CD14-positive monocyte (primary cell): ENCODE measurements around the gene RNF220. TPM values are rescaled to one million over a fixed set of nuclear protein-coding genes. Genes with fewer than 3 reads are reported as not detected.

Source experiments
- DNase-seq, 3 donors: peaks; one replicate each; pipeline ENCODE4 v3.0.0-alpha.2; 2011 to 2022
- H2AFZ ChIP-seq: 2 replicates; pipeline ENCODE4 v1.6.0; 2012; ENCODE audit warnings: mild to moderate bottlenecking, low read depth, low read length, inconsistent platforms; ENCODE audit not compliant: insufficient read depth, poor library complexity, severe bottlenecking
- H3K27ac ChIP-seq, 2 donors: 1 replicate in 1 of 2; 2 replicates in 1 of 2; pipeline ENCODE4 v1.5.1; 2012 to 2013; ENCODE audit warnings: low read length in 2 of 2, control low read depth in 1 of 2, inconsistent platforms in 1 of 2, low read depth in 1 of 2, mild to moderate bottlenecking in 1 of 2
- H3K27me3 ChIP-seq, 2 donors: one replicate each; pipeline versions ENCODE4 v1.6.0 to v1.6.1; 2011 to 2013; ENCODE audit warnings: low read length in 2 of 2; ENCODE audit not compliant: control insufficient read depth in 2 of 2, insufficient read depth in 2 of 2
- H3K36me3 ChIP-seq, 2 donors: replicated peaks in 1 of 2; 1 replicate in 1 of 2; 2 replicates in 1 of 2; pipeline versions ENCODE4 v1.5.1 to v1.6.1; 2012 to 2013; ENCODE audit warnings: low read length in 2 of 2, control low read depth in 1 of 2, inconsistent platforms in 1 of 2, mild to moderate bottlenecking in 1 of 2; ENCODE audit not compliant: insufficient read depth in 2 of 2, control insufficient read depth in 1 of 2
- H3K4me1 ChIP-seq, 2 donors: 1 replicate in 1 of 2; 2 replicates in 1 of 2; pipeline versions ENCODE4 v1.5.1 to v1.6.1; 2012 to 2013; ENCODE audit warnings: low read length in 2 of 2, control low read depth in 1 of 2, inconsistent platforms in 1 of 2, mild to moderate bottlenecking in 1 of 2, moderate library complexity in 1 of 2; ENCODE audit not compliant: insufficient read depth in 2 of 2, control insufficient read depth in 1 of 2
- H3K4me2 ChIP-seq: replicated peaks from 2 replicates; pipeline ENCODE3; 2012; ENCODE audit warnings: low read length, moderate library complexity, mild to moderate bottlenecking; ENCODE audit not compliant: poor library complexity, severe bottlenecking; ENCODE audit errors: extremely low read depth
- H3K4me3 ChIP-seq, 3 experiments: fragments of 200-600 bp in 1 of 3; sonication (generic) in 1 of 3; replicated peaks in 1 of 3; 1 replicate in 2 of 3; 2 replicates in 1 of 3; pipeline ENCODE4 v1.5.1; 2011 to 2013; ENCODE audit warnings: low read length in 3 of 3, mild to moderate bottlenecking in 3 of 3, control low read depth in 2 of 3, low read depth in 2 of 3, inconsistent platforms in 1 of 3, moderate library complexity in 1 of 3
- H3K79me2 ChIP-seq: 2 replicates; pipeline ENCODE4 v1.6.0; 2012; ENCODE audit warnings: mild to moderate bottlenecking, control low read depth, inconsistent platforms, low read length, moderate library complexity; ENCODE audit not compliant: insufficient read depth
- H3K9ac ChIP-seq: 2 replicates; pipeline ENCODE4 v1.6.0; 2017; ENCODE audit warnings: low read length, mild to moderate bottlenecking; ENCODE audit not compliant: insufficient read depth, poor library complexity, severe bottlenecking
- H3K9me3 ChIP-seq, 2 donors: replicated peaks in 1 of 2; 1 replicate in 1 of 2; 2 replicates in 1 of 2; pipeline versions ENCODE4 v1.5.1 to v1.6.1; 2012 to 2013; ENCODE audit warnings: low read length in 2 of 2, control low read depth in 1 of 2; ENCODE audit not compliant: control insufficient read depth in 1 of 2, insufficient read depth in 1 of 2
- H4K20me1 ChIP-seq: 2 replicates; pipeline ENCODE4 v1.6.0; 2012; ENCODE audit warnings: mild to moderate bottlenecking, low read length, control low read depth, moderate library complexity; ENCODE audit not compliant: insufficient read depth
- H3K27ac Mint-ChIP-seq, 7 donors: one replicate each; pipeline ENCODE4 v1.8.0; 2020; ENCODE audit warnings: mild to moderate bottlenecking in 7 of 7, mixed read lengths in 7 of 7, moderate library complexity in 6 of 7, inconsistent platforms in 2 of 7
- H3K27me3 Mint-ChIP-seq, 3 donors: one replicate each; pipeline ENCODE4 v1.8.0; 2021 to 2022; ENCODE audit warnings: low read depth in 3 of 3, mild to moderate bottlenecking in 3 of 3, mixed read lengths in 3 of 3, moderate library complexity in 3 of 3, inconsistent platforms in 1 of 3
- H3K36me3 Mint-ChIP-seq, 2 donors: one replicate each; pipeline ENCODE4 v1.8.0; 2020; ENCODE audit warnings: mixed read lengths in 2 of 2, inconsistent platforms in 1 of 2, mild to moderate bottlenecking in 1 of 2
- H3K4me1 Mint-ChIP-seq: one replicate; pipeline ENCODE4 v1.8.0; 2020; ENCODE audit warnings: mild to moderate bottlenecking, mixed read lengths
- H3K4me3 Mint-ChIP-seq, 2 donors: one replicate each; pipeline ENCODE4 v1.8.0; 2020; ENCODE audit warnings: mild to moderate bottlenecking in 2 of 2, mixed read lengths in 2 of 2, moderate library complexity in 1 of 2
- H3K9me3 Mint-ChIP-seq, 7 donors: one replicate each; pipeline ENCODE4 v1.8.0; 2020 to 2022; ENCODE audit warnings: mixed read lengths in 7 of 7, mild to moderate bottlenecking in 6 of 7, moderate library complexity in 6 of 7, inconsistent platforms in 2 of 7
- WGBS: methylation state at CpG from one replicate; pipeline ENCODE4 v1.1.5; 2013; ENCODE audit warnings: missing lambda C conversion rate; ENCODE audit not compliant: insufficient coverage; 5-methylcytosine and 5-hydroxymethylcytosine counted together
- intact Hi-C, 2 donors: fragments of 100-400 bp; cut with micrococcal nuclease; formaldehyde crosslinking; loops; one replicate each; pipeline versions ENCODE4 v1.15.0 to v1.15.1; 2023
- polyA plus RNA-seq, 3 donors: library from polyadenylated mRNA; depleted of rRNA in 1 of 3; unstranded in 2 of 3; stranded (reverse) in 1 of 3; fragments of 300-500 nt in 2 of 3; fragments of >200 nt in 1 of 3; fragmentation: Illumina TruSeq in 2 of 3; gene quantifications; 1 replicate in 2 of 3; 2 replicates in 1 of 3; pipeline ENCODE4 v1.2.3, GENCODE V29; 2012 to 2021
- TF ChIP-seq, protein P1 (sequence below): fragments of 200-600 bp; IDR thresholded peaks from one replicate; pipeline ENCODE4 v1.8.0; 2022; ENCODE audit warnings: antibody characterized with exemption, mild to moderate bottlenecking

RNF220 gene
- polyA plus RNA-seq, 3 donors = 39.4 to 133 (median 49.4) TPM

DNA sequence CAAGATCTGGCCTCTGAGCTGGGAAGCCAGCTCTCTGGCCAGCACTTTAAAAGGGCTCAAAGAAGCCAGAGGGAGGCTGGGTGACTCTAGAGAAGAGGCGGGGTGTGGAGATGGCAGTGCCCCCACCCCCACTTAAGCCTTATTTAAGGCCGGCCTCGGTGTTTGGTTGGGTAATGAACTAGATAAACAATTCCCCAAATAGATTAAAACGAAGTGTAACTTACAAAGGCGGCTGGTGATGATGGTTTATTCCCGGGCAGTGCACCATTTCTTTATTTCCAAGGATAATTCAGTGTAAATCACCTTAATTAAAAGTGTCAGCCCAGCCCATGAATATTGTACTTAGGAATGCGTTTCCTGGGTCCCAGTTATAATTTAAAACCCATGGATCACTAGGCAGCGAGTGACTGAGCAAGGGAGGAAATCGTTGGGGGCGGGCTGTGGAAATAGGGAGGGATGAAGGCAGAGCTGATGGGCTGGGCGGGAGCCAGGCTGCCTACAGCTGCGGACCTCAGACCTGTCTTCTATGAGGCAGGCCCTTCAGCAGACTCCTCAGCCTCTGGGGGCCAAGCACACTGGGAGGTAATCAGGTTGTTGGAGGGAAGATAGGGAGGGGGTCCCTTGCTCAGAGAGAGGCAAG lies 214.3 kb downstream of the RNF220 start:
- intact Hi-C loops = no loop called here
- H3K9ac ChIP-seq = no peak overlapping the region
- H2AFZ ChIP-seq = no peak overlapping the region
- Mint-ChIP-seq H3K27ac (peak overlapping the region in 1 of 7 donors; percentile 73), H3K4me3 (no peak overlapping the region), H3K27me3 (peaks cover 2 to 4% (median 3%) of the 10 kb centered on the region in 3 donors), H3K36me3 (no peaks in the 10 kb centered on the region), H3K9me3 (peaks cover 0 to under 1% (median 0%) of the 10 kb centered on the region in 7 donors), H3K4me1 (no peaks in the 10 kb centered on the region)
- H3K36me3 ChIP-seq = no peaks in the 10 kb centered on the region
- WGBS = 89% methylated on average over 8 of the region's 12 CpGs
- H3K4me3 ChIP-seq = no peak overlapping the region
- H3K27me3 ChIP-seq = no peaks in the 10 kb centered on the region
- H3K27ac ChIP-seq = no peak overlapping the region
- H4K20me1 ChIP-seq = no peaks in the 10 kb centered on the region
- H3K4me1 ChIP-seq = no peaks in the 10 kb centered on the region
- TF ChIP-seq, protein P1, sequence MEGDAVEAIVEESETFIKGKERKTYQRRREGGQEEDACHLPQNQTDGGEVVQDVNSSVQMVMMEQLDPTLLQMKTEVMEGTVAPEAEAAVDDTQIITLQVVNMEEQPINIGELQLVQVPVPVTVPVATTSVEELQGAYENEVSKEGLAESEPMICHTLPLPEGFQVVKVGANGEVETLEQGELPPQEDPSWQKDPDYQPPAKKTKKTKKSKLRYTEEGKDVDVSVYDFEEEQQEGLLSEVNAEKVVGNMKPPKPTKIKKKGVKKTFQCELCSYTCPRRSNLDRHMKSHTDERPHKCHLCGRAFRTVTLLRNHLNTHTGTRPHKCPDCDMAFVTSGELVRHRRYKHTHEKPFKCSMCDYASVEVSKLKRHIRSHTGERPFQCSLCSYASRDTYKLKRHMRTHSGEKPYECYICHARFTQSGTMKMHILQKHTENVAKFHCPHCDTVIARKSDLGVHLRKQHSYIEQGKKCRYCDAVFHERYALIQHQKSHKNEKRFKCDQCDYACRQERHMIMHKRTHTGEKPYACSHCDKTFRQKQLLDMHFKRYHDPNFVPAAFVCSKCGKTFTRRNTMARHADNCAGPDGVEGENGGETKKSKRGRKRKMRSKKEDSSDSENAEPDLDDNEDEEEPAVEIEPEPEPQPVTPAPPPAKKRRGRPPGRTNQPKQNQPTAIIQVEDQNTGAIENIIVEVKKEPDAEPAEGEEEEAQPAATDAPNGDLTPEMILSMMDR = no peak
- no peak overlapping the region for H3K4me2 ChIP-seq
- no peaks in the 10 kb centered on the region for H3K79me2 ChIP-seq
- DNase-seq = no peak
- no peaks in the 10 kb centered on the region for H3K9me3 ChIP-seq

DNA sequence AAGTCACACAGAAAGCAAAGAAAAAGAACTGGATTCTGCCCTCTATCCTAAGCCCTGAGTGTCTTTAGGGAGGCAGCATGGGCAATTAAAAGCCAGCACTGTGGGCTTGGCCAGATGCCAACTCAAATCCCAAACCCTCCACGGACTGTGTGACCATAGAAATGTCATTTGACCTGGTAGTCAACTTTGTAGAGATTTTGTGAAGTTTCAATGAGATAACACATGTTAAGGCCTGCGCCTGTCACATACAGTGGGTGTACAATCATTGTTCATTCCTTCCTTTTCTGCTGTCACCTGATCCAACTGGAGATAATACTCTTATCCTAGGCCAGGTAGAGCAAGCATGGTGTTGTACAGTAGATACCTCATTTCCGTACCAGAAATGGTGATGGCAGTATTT lies 215.0 kb downstream of the RNF220 start:
- Histone ChIP-seq H2AFZ (no peak overlapping the region), H3K36me3 (no peaks in the 10 kb centered on the region), H3K4me3 (no peak overlapping the region), H3K79me2 (no peaks in the 10 kb centered on the region), H3K4me1 (no peaks in the 10 kb centered on the region), H3K27ac (no peak overlapping the region), H4K20me1 (no peaks in the 10 kb centered on the region), H3K27me3 (no peaks in the 10 kb centered on the region), H3K9ac (no peak overlapping the region), H3K9me3 (no peaks in the 10 kb centered on the region), H3K4me2 (no peak overlapping the region)
- no CpG with 5 or more reads among the region's 3 CpGs for WGBS
- Mint-ChIP-seq H3K4me1 (no peaks in the 10 kb centered on the region), H3K4me3 (no peak overlapping the region), H3K36me3 (no peaks in the 10 kb centered on the region), H3K27ac (no peak overlapping the region), H3K9me3 (peaks cover 0 to 1% (median 0%) of the 10 kb centered on the region in 7 donors), H3K27me3 (peaks cover 2 to 5% (median 3%) of the 10 kb centered on the region in 3 donors)
- TF ChIP-seq, protein P1 = no peak
- intact Hi-C loops = no loop called here
- DNase-seq = no peak
